Stimulated activated CD8-positive, alpha-beta memory T cell treated with anti-CD3 and anti-CD28 coated beads, Interleukin-15, amount 100 ng/mL, for 1 hour (primary cell): ENCODE results near the gene BATF3.

Source experiments
- DNase-seq: peaks from one replicate; pipeline ENCODE4 v3.0.0-alpha.2; 2020; ENCODE audit warnings: low read depth

The BATF3 gene

DNA sequence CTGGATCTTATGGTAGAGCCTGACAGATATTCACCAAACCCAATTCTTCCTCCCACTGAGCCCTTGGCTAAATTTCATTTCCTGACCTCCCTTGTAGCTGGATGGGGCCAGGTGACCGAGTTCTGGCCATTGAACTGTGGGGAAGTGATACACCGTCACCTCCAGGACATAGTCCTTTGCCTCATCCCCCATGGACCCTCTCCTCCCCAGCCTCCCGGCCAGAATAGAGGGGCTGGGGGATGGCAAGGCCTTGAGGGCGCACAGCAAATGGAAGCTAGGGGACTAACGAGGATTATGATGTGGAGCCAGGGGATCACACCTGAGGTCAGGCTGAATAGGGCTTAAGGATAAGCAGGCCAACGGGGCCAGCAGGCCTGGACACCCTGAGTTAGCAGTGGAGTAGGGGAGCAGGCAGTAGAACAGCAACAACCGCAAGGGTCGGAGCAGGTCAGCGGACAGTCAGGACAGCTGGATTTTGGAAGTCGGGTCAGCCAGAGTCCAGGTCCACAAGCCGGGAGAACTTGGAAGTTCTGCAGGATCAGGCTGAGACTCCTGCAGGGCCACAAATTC is 15.0 kb downstream of the BATF3 start:
- DNase-seq = no peak

DNA sequence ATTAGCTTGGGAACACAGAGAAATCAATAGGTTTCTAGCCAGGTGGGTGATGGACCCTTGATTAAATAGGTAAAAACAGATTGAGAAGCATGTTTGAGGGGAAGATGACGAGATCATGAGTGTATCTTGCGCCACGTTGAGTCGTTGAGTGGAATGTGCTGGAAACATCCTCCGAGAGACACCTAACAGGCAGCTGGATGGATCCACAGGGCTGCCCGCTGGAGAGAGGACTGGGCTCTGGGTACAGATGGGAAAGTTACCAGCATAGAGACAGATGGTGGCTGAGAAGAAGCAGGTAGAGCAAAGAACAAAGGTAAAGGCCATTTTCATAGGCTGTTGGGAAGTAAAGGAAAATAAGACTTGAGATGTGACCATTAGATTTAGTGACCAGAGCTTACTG is 15.6 kb downstream of the BATF3 start:
- no peak for DNase-seq

DNA sequence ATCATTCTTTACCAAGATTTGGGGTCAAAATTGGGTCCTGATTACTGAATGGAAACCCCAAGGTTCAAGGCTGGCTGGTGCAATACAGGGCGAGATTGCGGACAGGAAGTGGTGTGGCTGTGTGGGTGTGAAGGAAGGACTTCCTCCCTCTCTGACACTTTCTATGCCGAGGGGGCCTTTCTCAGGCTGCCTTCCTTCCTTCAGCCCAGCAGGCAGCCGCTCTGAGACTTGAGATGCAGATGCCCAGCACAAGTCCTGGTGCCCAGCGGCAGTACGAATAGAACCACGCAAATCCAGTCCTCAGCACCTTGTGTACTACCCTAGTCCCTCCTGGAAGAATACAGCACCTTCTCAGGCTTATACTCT is 16.3 kb downstream of the BATF3 start:
- DNase-seq = no peak

DNA sequence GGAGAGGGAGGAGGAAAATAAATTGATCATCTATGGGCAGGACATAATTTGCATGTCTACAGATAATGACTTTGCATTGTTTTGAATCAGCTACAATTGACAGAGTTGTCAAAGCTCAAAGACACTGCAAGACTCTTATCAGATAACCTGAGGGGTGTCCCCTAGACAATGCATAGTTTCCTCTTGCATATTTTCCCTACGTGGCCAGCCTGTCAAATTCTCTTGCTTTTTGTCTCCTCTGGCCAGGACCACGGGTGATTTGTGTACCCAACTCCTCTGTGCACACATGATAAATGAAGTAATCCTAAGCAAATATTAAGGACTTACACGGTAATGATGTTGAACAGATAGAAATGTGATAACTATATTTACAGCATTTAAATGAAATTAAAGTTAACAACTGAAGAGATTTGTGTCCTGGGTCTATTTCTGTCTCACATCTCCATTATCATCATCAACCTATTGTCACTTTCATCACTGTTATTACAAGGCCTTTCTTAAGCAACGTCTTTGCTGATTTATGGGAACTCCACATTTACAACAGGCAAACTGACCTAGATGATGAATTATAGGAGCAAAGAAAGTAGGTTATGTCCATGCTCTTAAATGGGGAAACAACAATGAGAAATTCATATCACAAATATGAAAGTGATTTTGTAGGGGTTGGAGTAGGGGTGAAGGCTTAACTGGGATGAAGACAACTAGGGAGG is 18.8 kb downstream of the BATF3 start:
- DNase-seq = no peak

DNA sequence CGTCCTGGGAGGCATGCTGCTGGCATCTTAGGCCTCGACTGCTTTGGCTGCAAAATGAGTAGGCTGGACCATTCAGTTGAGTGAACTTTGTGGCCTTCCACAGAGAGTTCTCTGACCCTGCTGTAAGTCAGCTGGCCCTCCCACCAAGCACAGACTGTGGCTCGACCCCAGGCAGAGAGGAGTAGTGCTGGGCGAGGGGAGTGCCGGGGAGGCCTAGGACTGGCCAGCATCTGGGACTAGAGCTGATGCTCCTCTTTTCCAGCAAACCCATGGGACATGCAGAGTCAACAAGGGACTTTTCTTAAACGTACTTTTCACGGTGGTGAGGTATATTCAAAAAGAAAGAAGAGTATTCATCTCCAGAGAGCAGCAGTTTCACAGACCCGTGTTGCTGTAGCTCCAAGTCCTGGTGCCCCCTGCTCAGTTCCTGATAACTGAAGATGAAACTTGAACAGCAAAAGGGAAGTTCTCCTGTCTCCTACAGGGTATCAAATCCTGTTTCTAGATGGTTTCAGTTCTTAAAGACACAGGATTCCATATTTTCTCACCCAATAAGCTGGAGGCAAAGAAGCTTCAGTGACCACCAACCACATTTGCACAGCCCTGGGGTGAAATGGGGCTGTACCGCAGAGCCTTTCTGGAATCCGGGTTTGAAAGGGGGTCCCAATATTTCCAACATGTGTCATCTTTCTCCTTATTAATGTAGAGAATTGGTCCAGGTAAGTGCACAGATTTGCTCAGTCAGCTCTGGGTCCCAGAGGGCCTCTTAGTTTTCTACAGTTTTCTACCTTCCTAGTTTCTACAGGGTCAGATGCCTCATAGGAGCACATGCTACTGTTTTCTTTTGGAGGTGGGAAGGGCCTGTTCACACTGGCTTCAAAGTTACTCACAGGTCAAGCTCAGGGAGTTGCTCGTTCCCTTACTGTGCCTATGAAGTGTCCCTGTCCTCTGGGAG is 20.9 kb downstream of the BATF3 start:
- no peak for DNase-seq

DNA sequence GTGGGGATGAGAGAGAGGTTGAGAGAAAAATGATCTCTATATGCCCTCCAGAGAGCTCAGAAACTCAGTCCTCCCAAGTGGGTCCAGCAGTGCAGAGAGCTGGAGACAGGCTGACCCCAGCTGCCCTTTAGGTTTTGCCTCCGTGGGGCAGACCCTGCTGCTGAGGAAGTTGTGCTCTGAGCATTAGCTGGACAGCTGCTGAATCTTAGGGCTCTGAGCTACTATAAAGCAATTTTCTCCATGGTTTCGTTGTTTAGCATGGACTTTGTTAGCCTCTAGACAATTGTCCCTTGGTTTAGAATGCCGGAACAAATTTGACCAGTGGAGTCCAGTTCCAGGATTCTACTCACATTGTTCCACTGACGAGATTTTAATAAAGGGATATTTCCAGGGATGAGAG is 22.1 kb downstream of the BATF3 start:
- DNase-seq = no peak

DNA sequence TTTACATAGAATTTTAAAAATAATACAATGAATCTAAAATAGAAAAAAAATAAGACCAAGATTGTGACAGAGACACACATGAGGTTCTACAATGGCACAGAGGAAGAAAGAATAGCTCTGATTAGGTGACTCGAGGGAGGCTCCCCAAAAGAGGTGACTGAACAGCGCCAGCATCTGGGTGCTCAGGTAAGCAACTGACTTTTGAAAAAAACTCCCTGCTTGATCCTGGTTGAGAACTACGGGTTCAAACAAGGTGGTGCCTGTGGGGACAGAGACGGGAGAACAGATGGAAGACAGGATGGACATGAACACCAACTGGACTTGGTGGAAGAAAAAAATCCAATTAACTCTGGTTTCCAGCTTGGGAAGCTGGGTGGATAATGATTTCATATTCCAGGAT is 22.5 kb downstream of the BATF3 start:
- no peak for DNase-seq

DNA sequence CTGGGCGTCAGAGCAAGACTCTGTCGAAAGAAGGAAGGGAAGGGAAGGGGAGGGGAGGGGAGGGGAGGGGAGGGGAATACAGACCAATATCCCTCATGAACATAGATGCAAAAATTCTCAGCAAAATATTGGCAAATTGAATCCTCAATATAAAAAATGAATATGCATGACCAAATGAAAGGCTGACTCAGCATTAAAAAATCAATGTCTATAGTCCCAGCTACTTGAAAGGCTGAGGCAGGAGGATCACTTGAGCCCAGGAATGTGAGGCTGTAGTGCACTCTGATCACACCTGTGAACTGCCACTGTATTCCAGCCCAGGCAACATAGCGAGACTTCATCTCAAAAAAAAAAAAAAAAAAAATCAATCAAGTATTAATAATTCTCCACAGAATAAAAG is 24.0 kb downstream of the BATF3 start:
- no peak for DNase-seq

DNA sequence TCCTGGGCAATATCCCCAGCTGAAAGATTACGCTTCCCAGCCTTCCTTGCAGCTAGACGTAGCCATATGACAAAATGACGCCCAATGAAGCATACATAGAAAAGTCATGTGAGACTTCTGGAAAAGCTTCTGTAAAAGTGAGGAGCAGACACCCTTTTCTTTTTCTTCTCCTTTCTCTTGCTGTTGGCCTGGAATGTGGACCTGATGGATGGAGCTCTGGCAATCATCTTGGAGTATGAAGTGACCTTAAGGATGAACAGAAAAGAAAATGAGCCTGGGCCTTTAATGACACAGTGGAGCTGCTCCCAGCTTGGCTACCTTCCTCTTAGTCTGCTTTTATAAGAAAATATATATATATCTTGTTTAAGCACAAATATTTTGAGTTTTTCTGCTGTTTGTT is 24.8 kb downstream of the BATF3 start:
- DNase-seq = no peak

DNA sequence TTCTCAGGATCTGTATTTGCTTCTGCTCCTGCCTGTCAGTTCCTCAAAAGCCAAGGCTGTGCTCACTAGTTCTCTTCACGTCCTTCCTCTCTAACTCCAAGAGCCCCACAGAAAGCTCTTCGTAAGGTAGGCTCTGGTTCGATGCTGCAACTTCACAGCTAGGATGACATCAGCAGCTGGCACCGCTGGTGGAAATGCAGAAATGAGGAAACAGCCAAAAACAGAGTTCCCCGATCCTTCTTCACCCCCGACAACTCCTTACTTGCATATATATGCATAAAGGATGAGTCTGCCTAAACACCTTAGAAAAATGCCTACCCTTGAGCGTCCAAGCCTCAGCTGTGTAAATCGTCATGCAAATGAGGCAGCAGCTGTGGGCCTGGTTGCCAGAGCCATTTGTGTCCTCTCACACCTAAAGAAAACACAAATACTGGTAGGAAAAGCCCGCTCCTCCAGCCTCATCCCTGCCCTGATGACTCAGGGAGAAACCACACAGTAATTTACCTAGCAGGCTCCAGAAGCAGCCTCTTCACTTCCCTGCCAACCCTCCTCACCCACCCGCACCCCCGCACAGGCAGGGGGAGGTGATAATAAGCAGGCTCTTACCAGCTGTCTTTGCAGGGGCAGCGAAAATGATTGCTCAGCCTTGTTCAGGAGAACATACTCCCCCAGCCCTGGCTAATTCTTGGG is 28.2 kb downstream of the BATF3 start:
- DNase-seq = no peak

DNA sequence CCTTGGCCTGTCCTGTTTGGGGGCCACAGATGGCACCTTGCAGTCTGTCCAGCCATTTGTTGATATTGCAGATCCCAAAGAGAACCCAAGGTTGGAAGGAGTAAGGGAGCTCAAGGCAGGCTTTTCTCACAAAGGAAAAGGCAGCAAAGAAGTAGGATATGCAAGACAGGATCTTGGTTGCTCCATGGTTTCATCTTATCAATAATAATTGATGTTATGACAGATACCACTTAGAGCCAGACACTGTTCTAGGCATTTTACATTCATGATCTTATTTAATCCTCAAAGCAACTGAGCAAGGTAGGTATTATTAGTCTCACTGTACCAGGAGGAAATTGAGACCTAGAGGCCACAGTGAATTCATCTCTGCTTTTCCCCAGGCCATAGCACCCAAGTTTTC is 28.8 kb downstream of the BATF3 start:
- DNase-seq = no peak

DNA sequence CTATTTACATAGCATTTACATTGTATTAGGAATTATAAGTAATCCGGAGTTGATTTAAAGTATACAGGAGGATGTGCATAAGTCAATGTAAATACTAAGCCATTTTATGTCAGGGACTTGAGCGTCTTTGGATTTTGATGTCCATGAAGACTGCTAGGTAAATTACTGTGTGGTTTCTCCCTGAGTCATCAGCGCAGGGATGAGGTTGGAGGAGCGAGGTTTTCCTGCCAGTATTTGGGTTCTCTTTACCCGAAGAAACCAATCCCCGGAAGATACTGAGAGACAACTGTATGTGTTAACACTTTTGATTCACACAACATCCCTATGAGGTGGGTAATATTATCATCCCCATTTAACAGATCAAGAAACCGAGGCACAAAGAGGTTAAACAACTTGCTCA is 29.3 kb downstream of the BATF3 start:
- DNase-seq = no peak

DNA sequence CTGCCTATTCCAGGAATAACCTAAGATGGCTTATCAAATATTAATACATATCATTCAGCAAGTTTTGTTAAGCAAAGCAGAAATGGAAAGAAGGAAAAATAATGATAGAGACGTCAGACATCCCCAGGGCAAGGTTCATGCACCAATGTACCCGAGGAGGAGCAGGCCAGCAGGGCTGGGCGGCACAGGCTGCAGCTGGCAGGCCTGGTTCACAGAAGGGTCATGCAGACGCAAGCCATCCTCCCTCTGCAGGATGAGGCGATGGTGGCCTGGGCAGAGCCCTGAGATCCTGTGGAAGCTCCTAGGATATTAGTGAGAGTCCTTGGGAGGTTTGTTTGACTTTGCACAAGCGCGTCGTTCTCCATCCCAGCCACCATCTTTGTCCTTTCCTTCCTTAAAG is 30.0 kb downstream of the BATF3 start:
- no peak for DNase-seq

DNA sequence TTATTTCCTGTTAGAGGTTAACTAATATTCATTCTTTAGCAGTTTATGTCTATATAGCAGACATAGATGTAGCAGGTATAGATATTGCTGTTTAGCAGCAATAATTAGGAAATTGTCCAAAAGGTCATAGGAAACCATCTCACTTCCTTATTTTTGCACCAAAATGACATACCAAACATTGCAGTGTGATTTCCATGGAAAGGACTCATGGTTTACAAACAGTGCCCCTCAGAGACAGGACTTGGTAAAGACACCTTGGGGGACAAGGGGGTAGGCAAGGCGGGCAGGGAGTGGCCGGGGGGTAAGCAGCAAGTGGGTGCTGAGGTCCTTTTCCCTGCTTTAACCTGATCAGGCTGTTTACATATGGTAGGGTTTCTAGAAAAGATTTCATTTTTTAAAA is 30.5 kb downstream of the BATF3 start:
- no peak for DNase-seq

DNA sequence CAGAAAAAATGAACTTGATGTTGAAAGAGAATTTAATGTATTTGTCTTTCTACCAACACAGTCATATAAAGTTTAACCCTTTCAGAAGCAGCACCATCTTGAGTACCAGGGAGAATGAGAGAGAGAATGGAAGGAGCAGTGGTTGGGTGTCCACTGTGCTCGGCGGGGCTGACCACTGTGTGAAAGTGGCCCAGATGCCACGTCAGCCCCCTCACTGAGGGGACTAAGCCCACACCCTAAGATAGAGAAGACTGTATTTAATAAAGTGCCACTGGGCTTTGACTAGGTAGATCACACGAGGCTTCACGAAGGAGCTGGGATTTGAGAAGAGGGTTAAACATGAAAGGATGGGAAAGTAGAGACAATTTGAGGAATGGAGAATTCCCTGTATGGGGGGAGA is 31.2 kb downstream of the BATF3 start:
- no peak for DNase-seq

DNA sequence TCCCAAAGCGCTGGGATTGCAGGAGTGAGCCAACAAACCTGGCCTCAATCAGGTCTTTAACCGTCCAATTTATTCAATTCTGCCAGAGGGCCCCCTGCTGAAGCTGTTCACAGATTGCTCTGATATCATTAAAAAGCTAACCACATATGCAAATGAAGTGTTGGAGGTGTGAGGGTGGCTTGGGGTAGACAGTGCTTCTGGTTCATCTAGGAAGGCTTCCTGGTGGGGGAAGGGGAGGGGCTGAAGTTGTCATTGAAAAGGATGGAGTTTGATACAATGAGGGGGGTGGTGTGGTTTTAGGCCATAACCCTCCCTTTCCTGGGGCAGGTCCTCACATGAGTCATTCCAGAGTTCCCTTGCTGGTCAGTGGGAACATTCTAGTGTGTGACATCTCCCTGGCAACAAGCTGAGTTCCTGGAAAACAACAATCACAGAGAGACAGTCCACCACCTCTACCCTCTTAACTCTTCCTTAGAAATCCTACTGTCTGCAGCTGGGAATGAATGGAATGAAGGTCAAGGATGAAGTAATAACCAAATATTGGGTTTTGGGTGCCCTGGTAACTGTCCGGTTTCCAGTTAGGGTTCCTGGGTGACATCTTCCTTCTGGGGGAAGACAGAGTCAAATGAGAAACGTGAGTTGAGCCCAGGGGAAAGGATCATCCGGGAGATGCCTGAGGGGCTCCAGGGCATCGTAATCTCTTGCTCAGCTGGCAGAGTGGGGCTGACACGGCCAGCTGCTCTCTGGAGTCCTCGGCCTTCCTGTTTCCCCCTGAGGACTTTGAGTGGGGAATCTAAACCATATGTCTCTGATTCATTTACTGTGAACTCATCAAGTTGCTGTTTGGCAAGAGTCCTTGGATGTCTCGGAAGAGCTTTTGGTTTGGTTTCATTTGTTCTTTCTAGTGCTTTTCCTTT is 32.2 kb downstream of the BATF3 start:
- no peak for DNase-seq

DNA sequence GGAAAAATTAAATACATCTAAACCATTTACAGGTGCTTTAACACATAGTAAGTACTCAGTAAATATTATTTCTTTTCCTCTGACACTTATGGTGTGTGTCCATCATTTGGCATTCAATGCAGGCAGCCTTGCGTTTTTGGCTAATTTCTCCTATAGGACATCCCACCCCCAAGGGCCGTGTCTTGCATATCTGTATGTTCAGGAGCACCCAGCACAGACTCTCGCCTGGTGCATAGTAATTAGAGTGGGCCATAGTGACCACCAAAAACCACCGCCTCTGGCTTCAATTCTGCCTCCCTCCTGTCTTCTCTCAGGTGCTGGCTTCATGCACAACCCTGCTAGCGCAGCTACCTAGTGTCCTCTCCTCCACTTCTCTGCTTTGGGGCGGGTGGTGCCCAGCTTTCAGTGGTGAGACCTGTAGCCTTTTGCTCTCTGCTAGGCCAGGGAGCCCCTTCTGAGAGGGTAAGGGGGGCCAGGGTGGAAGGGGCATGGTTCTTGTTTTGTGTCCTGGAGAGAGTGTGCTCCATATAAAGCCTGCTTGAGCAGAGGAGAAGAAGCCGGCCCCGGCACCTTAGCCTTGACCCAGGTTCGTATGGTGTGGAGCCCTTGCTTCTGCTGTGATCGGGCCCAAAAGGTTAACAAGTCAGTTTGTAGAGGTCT is 33.4 kb downstream of the BATF3 start:
- no peak for DNase-seq

DNA sequence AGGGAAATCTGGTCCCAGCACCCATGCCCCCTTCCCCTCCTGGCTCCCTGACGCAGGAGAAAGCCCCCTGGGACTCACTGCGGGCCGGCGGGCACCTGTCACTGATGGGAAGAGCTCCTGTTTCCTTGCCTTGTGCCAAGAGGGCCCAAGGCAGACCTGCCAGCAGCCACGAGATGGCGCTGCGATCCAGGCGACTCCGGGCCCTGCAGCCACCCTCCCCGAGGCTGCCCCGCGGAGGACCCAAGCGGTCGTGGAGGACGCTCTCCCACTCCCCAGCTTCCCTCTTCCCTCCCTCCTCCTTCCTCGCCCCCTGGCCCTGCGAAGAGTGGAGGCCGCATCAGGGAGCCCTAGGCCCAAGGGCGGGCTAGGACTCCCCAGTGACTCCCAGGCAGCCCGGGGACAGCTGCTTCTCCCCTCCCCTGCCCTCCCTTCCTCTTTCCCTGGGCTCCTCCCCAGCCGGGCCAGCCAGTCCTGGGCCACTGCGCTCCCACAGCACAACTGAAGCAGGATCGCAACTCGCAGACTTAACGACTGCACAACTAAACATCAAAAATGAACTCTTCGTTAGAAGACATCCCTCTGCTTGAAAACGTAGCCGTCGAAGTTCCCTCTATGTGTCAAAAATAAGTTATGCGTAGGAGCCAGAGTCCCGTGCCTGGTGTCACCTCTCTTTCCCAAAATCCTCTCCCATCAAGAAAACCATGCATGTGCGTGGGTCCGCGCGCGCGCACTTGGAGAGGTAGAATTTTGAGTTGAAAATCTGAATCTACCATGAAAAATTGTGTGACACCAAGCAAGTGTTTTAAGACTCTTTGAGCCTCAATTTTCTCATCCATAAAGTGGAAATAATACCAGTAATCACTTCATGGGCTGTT is 34.2 kb downstream of the BATF3 start:
- peak; percentile 52 for DNase-seq

DNA sequence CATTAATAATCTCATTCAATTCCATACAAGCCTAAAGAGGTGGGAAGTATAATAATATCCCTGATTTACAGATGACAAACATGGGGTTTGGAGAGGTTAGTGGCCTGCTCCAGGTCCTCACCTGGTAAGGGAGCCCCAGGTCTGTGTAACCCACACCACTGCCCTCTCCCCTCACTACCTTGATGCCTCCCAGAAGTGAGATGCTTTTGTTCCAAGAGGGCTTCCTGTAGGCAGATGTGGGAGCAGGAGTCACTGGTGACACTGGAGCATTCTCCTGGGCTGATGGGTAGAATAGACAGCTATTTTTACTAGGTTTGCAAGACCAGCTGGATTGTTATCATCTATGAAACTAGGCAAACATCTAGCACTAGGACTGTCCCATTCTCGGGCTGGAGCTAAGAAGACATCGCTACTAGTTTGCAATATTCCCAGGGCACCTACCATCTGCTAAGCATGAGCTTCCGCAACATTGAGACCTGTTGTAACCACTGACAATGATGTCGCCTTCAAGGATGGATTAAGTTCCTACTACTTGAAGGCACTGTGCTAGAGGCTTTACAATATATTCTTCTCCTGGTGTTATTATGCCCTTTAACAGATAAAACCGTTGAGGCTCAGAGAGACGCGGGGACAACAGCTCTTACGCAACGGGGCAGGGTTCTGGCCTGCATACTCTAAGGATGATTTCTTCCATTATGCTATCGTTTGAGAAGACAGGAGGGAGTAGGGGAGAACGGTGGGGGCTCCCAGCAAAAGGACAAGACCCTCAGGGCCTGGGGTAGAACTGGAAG is 35.0 kb downstream of the BATF3 start:
- no peak for DNase-seq
